Measurements from ENCODE around the gene MSI2. TPM values are rescaled to one million over a fixed set of nuclear protein-coding genes. Genes with fewer than 3 reads are reported as not detected.

Gene MSI2
- total RNA-seq, 3 donors from 2014 or later: 13.4 to 89.1 (median 71.1) TPM

DNA sequence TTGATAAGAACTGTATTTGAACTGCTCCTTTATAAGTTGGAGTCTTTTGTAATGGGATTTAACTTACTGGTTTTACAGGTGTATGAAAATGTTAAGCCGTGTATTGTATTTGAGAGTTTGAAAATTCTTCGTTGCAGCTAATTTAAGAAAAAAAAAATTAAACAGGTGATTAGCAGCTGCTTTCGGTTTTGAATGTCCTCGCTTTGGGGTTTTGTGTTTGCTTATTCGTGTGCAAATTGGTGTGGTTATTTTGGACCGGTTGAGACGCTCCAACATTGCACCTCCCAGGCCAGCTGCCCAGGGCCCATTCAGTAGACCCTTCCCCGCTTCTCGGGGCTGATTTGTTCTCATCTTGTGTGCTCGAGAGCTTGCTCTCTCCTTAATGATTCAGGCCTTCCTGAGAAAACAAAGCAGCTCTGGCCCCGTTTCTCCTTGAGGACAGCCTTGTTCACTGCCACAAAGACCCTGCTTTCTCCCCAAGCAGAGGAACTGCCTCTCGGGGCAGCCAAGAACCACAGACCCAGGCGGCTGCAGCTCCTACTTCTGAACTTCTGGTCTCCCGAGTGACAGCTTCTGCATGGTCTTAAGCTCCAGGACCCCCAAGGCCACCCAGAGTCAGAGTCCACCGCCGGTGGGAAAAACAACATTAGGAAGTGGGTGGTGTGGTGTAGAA lies 100.5 kb downstream of the MSI2 start:
- no peaks in the 10 kb centered on the region for H3K27me3 ChIP-seq
- intact Hi-C loops (cut with DNase I; ENCODE audit: low total_unique reads): no loop called here
- H3K4me3 ChIP-seq: peak overlapping the region in 2 of 3 donors; percentile 2 to 3
- no peaks in the 10 kb centered on the region for H3K9me3 ChIP-seq
- peak overlapping the region; percentile 86 to 87 for H3K27ac ChIP-seq
- no peaks in the 10 kb centered on the region for H3K36me3 ChIP-seq
- DNase-seq (ENCODE audit: low spot score in 2 of 2): no peak
- no peak for TF ChIP-seq POLR2A (IDR thresholded peaks at IDR 0.05)
- TF ChIP-seq CTCF (IDR thresholded peaks at IDR 0.05): no peak
- TF ChIP-seq POLR2AphosphoS5 (IDR thresholded peaks at IDR 0.05): no peak
- no peaks in the 10 kb centered on the region for H3K4me1 ChIP-seq

DNA sequence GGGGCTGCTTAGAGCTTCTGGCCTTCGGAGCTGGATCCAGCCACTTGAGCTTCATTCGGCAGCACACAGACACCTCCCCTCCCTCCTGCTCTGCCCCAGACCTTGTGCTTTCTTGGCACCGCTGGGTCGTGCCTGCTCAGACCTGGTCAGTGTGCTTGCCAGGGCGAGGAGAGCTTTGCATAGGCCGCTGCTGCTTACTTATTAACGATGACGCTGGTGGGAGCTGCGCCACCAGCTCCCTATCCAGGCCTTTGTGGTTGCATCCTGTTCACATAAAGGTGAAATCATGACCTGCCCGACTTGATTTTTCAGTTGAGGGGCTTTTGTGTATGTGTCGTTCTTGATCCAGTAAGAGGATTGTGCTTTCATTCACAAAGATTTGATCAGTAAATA lies 101.1 kb downstream of the MSI2 start:
- H3K36me3 ChIP-seq: no peaks in the 10 kb centered on the region
- intact Hi-C loops (cut with DNase I; ENCODE audit: low total_unique reads): no loop called here
- no peaks in the 10 kb centered on the region for H3K27me3 ChIP-seq
- TF ChIP-seq CTCF (IDR thresholded peaks at IDR 0.05) (no peak), POLR2AphosphoS5 (IDR thresholded peaks at IDR 0.05) (peak in 1 of 3 donors; percentile 8)
- no peaks in the 10 kb centered on the region for H3K9me3 ChIP-seq
- H3K4me1 ChIP-seq: no peaks in the 10 kb centered on the region
- peak overlapping the region in 2 of 3 donors; percentile 2 to 3 for H3K4me3 ChIP-seq
- peak; percentile 86 for DNase-seq (ENCODE audit: low spot score in 2 of 2)
- peak overlapping the region; percentile 86 to 87 for H3K27ac ChIP-seq

DNA sequence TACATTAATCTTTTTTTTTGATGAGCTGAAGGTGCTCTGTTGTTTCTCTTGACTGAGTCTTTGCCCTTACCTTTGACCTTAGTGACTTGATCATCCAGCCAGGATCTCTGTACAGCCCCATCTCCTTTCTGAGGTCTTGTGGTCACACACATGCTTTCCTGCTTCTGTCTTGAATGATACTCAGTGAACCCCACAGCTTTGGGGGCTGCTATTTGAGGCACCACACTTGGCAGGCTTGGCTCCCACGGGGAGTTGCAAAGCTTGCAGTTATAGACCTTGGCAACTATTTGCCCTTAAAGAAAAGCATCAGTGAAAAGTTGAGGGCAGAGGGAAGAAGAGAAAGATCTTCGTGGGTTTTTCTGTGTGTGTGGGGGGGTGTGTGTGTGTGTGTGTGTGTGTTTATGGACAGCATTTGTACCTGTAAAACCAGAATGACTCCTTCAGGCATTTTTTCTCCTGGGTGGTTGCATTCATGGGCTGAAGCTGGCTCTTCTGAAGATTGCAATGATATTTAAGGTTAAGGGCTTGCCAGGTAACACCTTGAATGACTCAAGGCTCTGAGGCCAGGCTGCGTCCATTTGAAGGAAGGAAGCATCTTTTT lies 101.6 kb downstream of the MSI2 start:
- no peak overlapping the region for H3K4me3 ChIP-seq
- no peaks in the 10 kb centered on the region for H3K27me3 ChIP-seq
- no peaks in the 10 kb centered on the region for H3K4me1 ChIP-seq
- peak overlapping the region; percentile 86 to 87 for H3K27ac ChIP-seq
- no peak for TF ChIP-seq CTCF (IDR thresholded peaks at IDR 0.05)
- TF ChIP-seq POLR2A (IDR thresholded peaks at IDR 0.05): no peak
- TF ChIP-seq POLR2AphosphoS5 (IDR thresholded peaks at IDR 0.05): peak in 1 of 3 donors; percentile 19
- peak in 1 of 2 donors; percentile 63 for DNase-seq (ENCODE audit: low spot score in 2 of 2)
- H3K36me3 ChIP-seq: no peaks in the 10 kb centered on the region
- intact Hi-C loops (cut with DNase I; ENCODE audit: low total_unique reads): no loop called here
- H3K9me3 ChIP-seq: no peaks in the 10 kb centered on the region

- Histone ChIP-seq H3K27me3 (no peaks in the 10 kb centered on the region), H3K4me3 (no peak overlapping the region), H3K9me3 (no peaks in the 10 kb centered on the region), H3K27ac (peak overlapping the region in 1 of 2 donors; percentile 40), H3K4me1 (no peaks in the 10 kb centered on the region), H3K36me3 (no peaks in the 10 kb centered on the region)
- intact Hi-C loops (cut with DNase I; ENCODE audit: low total_unique reads): loop anchor here (2.0 kb wide), 1 partner anchor 39 kb away; no protein-coding TSS in a partner anchor
- no peak for DNase-seq (ENCODE audit: low spot score in 2 of 2)
- TF ChIP-seq POLR2AphosphoS5 (IDR thresholded peaks at IDR 0.05): no peak
- TF ChIP-seq POLR2A (IDR thresholded peaks at IDR 0.05): no peak
- no peak for TF ChIP-seq CTCF (IDR thresholded peaks at IDR 0.05)
These were observed 103.9 kb downstream of the MSI2 start for GRCh38 chr17:57360266-57360665.

GRCh38 chr17:57362797-57363556 lies 106.7 kb downstream of the MSI2 start:
- no peak for DNase-seq (ENCODE audit: low spot score in 2 of 2)
- no peak overlapping the region for H3K4me3 ChIP-seq
- no peaks in the 10 kb centered on the region for H3K36me3 ChIP-seq
- H3K27ac ChIP-seq: no peak overlapping the region
- no peaks in the 10 kb centered on the region for H3K27me3 ChIP-seq
- H3K9me3 ChIP-seq: no peaks in the 10 kb centered on the region
- TF ChIP-seq POLR2AphosphoS5 (IDR thresholded peaks at IDR 0.05) (no peak), CTCF (IDR thresholded peaks at IDR 0.05) (no peak), POLR2A (IDR thresholded peaks at IDR 0.05) (no peak)
- intact Hi-C loops (cut with DNase I; ENCODE audit: low total_unique reads): no loop called here
- no peaks in the 10 kb centered on the region for H3K4me1 ChIP-seq
